Upper lobe of right lung (tissue), 1 donor: Measurements from ENCODE around the gene FAM117B. TPM values are rescaled to one million over a fixed set of nuclear protein-coding genes. Genes with fewer than 3 reads are reported as not detected.

ENCODE experiments used
- ATAC-seq: fragments of 200-7000 bp; cut with Tn5 transposase; one replicate; pipeline ENCODE4 v1.9.1; 2020; ENCODE audit warnings: mild to moderate bottlenecking, moderate library complexity
- DNase-seq: peaks from one replicate; pipeline ENCODE4 v3.0.0-alpha.2; 2020
- H3K27ac ChIP-seq: fragments of 200-600 bp; one replicate; pipeline ENCODE4 v1.8.0; 2022
- H3K27me3 ChIP-seq: fragments of 200-600 bp; one replicate; pipeline ENCODE4 v1.8.0; 2022; ENCODE audit warnings: mild to moderate bottlenecking
- H3K36me3 ChIP-seq: fragments of 200-600 bp; one replicate; pipeline ENCODE4 v1.8.0; 2022
- H3K4me1 ChIP-seq: fragments of 200-600 bp; one replicate; pipeline ENCODE4 v1.8.0; 2022
- H3K4me3 ChIP-seq: fragments of 200-600 bp; one replicate; pipeline ENCODE4 v1.8.0; 2022; ENCODE audit warnings: mild to moderate bottlenecking
- H3K9me3 ChIP-seq: fragments of 200-600 bp; one replicate; pipeline ENCODE4 v1.8.0; 2022
- intact Hi-C: fragments of 100-400 bp; cut with DNase I; formaldehyde crosslinking; loops from one replicate; pipeline ENCODE4 v1.11.0; 2022
- total RNA-seq: library from RNA; stranded (reverse); fragmentation: NEBNext Ultra II Directional; extraction: Animal tissue kit (Norgen Biotek cat#: 25700); gene quantifications from one replicate; pipeline ENCODE4 v1.2.1, GENCODE V29; 2021
- TF ChIP-seq, protein P1 (sequence below): fragments of 200-600 bp; IDR thresholded peaks from one replicate; pipeline ENCODE4 v1.8.0; 2022; ENCODE audit warnings: antibody characterized with exemption
- donor health status: DM: no; HTN: yes; CAD: no; lungs with severe emphysema.

FAM117B gene
- total RNA-seq, 1 donor from 2014 or later: 9.8 TPM

DNA sequence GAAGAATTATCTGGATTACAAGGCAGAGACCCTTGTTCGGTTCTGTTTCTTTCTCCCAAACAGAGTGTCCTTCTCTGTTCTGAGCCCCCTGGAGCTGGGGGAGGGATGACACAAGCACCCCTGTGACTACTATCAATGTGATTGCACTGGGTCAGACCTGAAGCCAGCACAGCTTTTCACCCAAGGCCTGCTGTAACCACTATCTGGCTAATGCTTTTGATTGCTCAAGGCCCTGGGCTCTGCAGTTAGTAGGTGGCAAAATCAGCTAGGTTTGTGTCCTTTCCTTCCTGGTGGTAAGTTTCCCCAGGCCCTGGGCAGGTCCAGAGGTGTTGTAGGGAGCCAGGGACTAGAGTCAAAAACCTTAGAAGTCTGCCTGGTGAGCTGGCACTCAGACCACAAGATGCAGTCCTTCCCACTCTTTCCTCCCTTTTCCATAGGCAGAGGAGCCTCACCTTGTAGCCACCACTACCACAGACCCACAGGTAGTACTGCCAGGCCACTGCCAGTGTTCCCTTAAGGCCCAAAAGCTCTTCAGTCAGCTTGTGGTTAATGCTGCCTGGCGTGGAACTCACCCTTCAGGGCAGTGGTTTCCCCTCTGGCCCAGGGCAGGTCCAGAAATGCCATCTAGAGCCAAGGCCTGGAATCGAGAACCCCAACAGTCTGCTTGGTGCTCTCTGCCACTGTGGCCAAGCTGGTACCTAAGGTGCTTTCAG is 83.0 kb downstream of the FAM117B start:
- Histone ChIP-seq H3K4me1 (no peaks in the 10 kb centered on the region), H3K4me3 (no peak overlapping the region), H3K36me3 (no peaks in the 10 kb centered on the region), H3K9me3 (peaks cover 8% of the 10 kb centered on the region), H3K27ac (no peak overlapping the region), H3K27me3 (no peaks in the 10 kb centered on the region)
- intact Hi-C loops: no loop called here
- no peak for DNase-seq
- peak; percentile 39 for ATAC-seq
- TF ChIP-seq, protein P1, sequence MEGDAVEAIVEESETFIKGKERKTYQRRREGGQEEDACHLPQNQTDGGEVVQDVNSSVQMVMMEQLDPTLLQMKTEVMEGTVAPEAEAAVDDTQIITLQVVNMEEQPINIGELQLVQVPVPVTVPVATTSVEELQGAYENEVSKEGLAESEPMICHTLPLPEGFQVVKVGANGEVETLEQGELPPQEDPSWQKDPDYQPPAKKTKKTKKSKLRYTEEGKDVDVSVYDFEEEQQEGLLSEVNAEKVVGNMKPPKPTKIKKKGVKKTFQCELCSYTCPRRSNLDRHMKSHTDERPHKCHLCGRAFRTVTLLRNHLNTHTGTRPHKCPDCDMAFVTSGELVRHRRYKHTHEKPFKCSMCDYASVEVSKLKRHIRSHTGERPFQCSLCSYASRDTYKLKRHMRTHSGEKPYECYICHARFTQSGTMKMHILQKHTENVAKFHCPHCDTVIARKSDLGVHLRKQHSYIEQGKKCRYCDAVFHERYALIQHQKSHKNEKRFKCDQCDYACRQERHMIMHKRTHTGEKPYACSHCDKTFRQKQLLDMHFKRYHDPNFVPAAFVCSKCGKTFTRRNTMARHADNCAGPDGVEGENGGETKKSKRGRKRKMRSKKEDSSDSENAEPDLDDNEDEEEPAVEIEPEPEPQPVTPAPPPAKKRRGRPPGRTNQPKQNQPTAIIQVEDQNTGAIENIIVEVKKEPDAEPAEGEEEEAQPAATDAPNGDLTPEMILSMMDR: no peak

DNA sequence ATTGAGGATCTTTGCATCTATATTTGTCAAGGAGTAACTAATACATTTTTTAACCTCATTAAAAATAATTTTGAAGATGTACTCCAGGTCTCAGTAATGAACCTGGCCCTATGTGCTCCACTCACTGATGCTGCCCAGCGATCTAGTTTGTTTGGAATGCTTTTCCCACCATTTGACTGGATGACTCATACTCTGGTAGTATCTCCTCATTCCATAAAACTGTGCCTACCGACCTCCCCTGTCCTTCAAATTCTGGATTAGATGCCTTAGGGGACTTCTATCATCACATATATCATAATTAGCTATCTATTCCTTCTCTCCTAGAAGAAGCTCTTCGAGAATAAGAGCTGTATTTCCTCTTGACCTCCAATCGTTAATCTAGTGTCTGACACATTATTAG is 83.8 kb downstream of the FAM117B start:
- Histone ChIP-seq H3K4me3 (no peak overlapping the region), H3K27me3 (no peaks in the 10 kb centered on the region), H3K36me3 (no peaks in the 10 kb centered on the region), H3K9me3 (peaks cover 8% of the 10 kb centered on the region), H3K27ac (no peak overlapping the region), H3K4me1 (no peaks in the 10 kb centered on the region)
- no peak for DNase-seq
- intact Hi-C loops: no loop called here
- ATAC-seq: no peak
- TF ChIP-seq, protein P1: no peak

DNA sequence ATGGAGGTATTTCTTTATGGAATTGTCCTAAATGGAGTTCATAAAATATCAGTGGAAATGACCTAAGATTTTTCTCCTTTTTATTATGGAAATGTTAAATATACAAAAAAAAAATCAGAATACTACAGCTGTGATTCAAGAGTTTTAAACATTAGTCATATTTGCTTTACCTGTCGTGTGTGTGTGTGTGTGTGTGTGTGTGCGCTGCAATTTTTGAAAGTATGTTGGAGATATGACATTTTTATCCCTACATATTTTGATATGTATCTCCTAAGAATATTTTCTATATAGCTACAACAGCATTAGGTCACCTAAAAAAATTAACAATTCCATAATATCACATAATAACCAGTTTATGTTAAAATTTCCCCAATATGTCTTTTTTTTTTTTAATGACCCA is 85.5 kb downstream of the FAM117B start:
- intact Hi-C loops: no loop called here
- TF ChIP-seq, protein P1: no peak
- no peak for ATAC-seq

DNA sequence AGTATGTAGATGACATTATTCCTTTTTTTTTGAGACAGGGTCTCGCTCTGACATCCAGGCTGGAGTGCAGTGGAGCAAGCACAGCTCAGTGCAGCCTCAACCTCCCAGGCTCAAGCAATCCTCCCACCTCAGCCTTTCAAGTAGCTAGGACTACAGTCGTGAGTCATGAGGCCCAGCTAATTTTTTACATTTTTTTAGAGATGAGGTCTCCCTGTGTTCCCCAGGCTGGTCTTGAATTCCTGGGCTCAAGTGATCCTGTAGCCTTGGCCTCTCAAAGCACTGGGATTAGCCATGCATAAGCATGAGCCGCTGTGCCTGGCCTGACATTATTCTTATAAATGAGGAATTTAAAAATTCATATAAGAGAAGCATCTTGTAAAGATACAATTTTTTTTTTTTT is 86.9 kb downstream of the FAM117B start:
- H3K9me3 ChIP-seq: peaks cover under 1% of the 10 kb centered on the region
- TF ChIP-seq, protein P1: no peak

More for the DNA sequence above, 85.5 kb downstream of the FAM117B start:
- H3K27me3 ChIP-seq: no peaks in the 10 kb centered on the region
- H3K4me1 ChIP-seq: no peaks in the 10 kb centered on the region
- no peaks in the 10 kb centered on the region for H3K36me3 ChIP-seq
- no peak overlapping the region for H3K4me3 ChIP-seq
- H3K27ac ChIP-seq: no peak overlapping the region
- peaks cover 8% of the 10 kb centered on the region for H3K9me3 ChIP-seq
- no peak for DNase-seq

DNA sequence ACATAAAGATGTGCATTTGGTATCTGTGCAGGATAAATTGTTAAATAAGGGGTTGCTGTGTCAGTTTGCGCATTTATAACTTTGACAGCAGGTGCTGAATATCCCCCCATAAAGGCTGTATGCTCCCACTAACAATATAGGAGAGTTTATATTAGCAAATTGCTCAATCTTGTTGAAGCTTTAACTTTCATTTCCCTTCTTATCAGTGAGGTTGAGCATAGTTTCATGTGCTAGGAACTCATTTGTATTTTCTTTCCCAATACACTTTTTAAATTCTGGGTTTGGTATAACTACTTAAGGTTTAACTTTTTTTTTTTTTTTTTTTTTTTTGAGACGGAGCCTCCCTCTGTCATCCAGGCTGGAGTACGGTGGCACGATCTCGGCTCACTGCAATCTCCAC is 89.0 kb downstream of the FAM117B start:
- no peak for DNase-seq
- TF ChIP-seq, protein P1: no peak
- ATAC-seq: no peak
- H3K36me3 ChIP-seq: peaks cover 9% of the 10 kb centered on the region
- H3K27me3 ChIP-seq: no peaks in the 10 kb centered on the region
- no peaks in the 10 kb centered on the region for H3K9me3 ChIP-seq
- intact Hi-C loops: no loop called here
- H3K4me1 ChIP-seq: no peaks in the 10 kb centered on the region
- H3K27ac ChIP-seq: no peak overlapping the region
- no peak overlapping the region for H3K4me3 ChIP-seq

More for the DNA sequence above, 86.9 kb downstream of the FAM117B start:
- H3K36me3 ChIP-seq: peaks cover 7% of the 10 kb centered on the region
- ATAC-seq (no peak), DNase-seq (no peak)
- H3K4me3 ChIP-seq: no peak overlapping the region
- intact Hi-C loops: no loop called here
- H3K4me1 ChIP-seq: no peaks in the 10 kb centered on the region
- H3K27ac ChIP-seq: no peak overlapping the region
- H3K27me3 ChIP-seq: no peaks in the 10 kb centered on the region
